Stimulated activated naive B cell treated with anti-CD40 and anti-IgM and Interleukin-4, amounts not matched to agents 10 μg/mL and 1 μg/mL and 100 μg/mL, for 72 hours (primary cell): ENCODE results near the gene SNX8.
"Not testable (repeated sequence)": the region's sequence is repeated elsewhere in the genome, so short reads cannot be mapped to it uniquely, and the experiment has no call there.

Experiments used
- ATAC-seq, 2 donors: fragments of 150-1000 bp; cut with Tn5 transposase; replicated peaks; 2 replicates each; pipeline ENCODE4 v1.10.0; 2021; ENCODE audit warnings: moderate library complexity in 1 of 2
- DNase-seq: peaks from one replicate; pipeline ENCODE4 v3.0.0; 2021
- H3K27ac Mint-ChIP-seq: one replicate; pipeline ENCODE4 v1.8.0; 2022; ENCODE audit warnings: mild to moderate bottlenecking, mixed read lengths
- H3K27me3 Mint-ChIP-seq, 2 donors: one replicate each; pipeline ENCODE4 v1.8.0; 2022; ENCODE audit warnings: mixed read lengths in 2 of 2
- H3K36me3 Mint-ChIP-seq, 2 donors: one replicate each; pipeline ENCODE4 v1.8.0; 2022; ENCODE audit warnings: mixed read lengths in 2 of 2, mild to moderate bottlenecking in 1 of 2
- H3K4me1 Mint-ChIP-seq, 2 donors: one replicate each; pipeline ENCODE4 v1.8.0; 2022; ENCODE audit warnings: mixed read lengths in 2 of 2, mild to moderate bottlenecking in 1 of 2
- H3K4me3 Mint-ChIP-seq, 2 donors: one replicate each; pipeline ENCODE4 v1.8.0; 2022; ENCODE audit warnings: mild to moderate bottlenecking in 2 of 2, mixed read lengths in 2 of 2, moderate library complexity in 1 of 2
- H3K9me3 Mint-ChIP-seq, 2 donors: one replicate each; pipeline ENCODE4 v1.8.0; 2022; ENCODE audit warnings: mixed read lengths in 2 of 2, mild to moderate bottlenecking in 1 of 2

Gene SNX8

GRCh38 chr7:2313450-2314208, 612 bp downstream of the SNX8 start:
- DNase-seq (no peak), ATAC-seq (peak; percentile 3 to 5)
- Mint-ChIP-seq H3K27ac (peak overlapping the region; percentile 97), H3K27me3 (no peaks in the 10 kb centered on the region), H3K4me1 (peaks cover 17 to 38% of the 10 kb centered on the region in 2 donors), H3K9me3 (peaks cover 3% of the 10 kb centered on the region in 2 donors), H3K4me3 (no peak overlapping the region), H3K36me3 (peaks cover 44 to 45% of the 10 kb centered on the region in 2 donors)

GRCh38 chr7:2312267-2312929, 1.8 kb downstream of the SNX8 start:
- no peaks in the 10 kb centered on the region for H3K27me3 Mint-ChIP-seq
- H3K9me3 Mint-ChIP-seq: peaks cover 3% of the 10 kb centered on the region in 2 donors
- DNase-seq: no peak
- ATAC-seq: peak; percentile 12 to 17
- peak overlapping the region; percentile 97 for H3K27ac Mint-ChIP-seq
- no peak overlapping the region for H3K4me3 Mint-ChIP-seq
- H3K36me3 Mint-ChIP-seq: peaks cover 53 to 54% of the 10 kb centered on the region in 2 donors
- peaks cover 20 to 49% of the 10 kb centered on the region in 2 donors for H3K4me1 Mint-ChIP-seq

DNA sequence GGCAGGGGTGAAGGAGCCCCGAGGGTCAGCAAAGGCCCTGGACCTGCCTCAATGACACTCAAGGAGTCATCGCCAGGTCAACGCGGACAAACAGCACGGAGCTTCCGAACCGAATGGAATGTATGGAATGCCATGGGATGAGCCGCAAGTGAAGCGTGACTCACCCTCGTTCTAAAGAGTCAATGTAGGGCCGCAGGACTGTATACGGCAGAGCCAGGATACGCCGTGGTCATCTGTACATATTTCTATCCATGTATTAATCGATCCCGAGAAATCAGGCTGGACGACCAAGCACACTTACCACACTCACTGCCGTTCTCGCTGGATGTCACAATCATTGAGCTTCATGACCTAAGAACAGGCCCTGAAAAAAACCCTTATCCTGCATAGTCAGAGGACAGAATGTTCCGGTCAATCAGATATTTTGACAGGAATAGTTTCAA, 4.3 kb downstream of the SNX8 start:
- Mint-ChIP-seq H3K9me3 (peaks cover 3% of the 10 kb centered on the region in 2 donors), H3K4me3 (peak overlapping the region in 1 of 2 donors; percentile 68), H3K27me3 (no peaks in the 10 kb centered on the region), H3K4me1 (peaks cover 30 to 71% of the 10 kb centered on the region in 2 donors), H3K27ac (peak overlapping the region; percentile 82), H3K36me3 (peaks cover 68 to 78% of the 10 kb centered on the region in 2 donors)
- ATAC-seq: no peak
- no peak for DNase-seq

- Mint-ChIP-seq H3K27me3 (no peaks in the 10 kb centered on the region), H3K9me3 (peaks cover 3% of the 10 kb centered on the region in 2 donors), H3K36me3 (peaks cover 71 to 83% of the 10 kb centered on the region in 2 donors), H3K27ac (peak overlapping the region; percentile 90), H3K4me3 (peak overlapping the region; percentile 84 to 85), H3K4me1 (peaks cover 35 to 78% of the 10 kb centered on the region in 2 donors)
- ATAC-seq (peak; percentile 84 to 87), DNase-seq (peak; percentile 78)
Observed at GRCh38 chr7:2307690-2308107, 6.5 kb downstream of the SNX8 start.

- Mint-ChIP-seq H3K4me1 (peaks cover 31 to 78% of the 10 kb centered on the region in 2 donors), H3K27me3 (no peaks in the 10 kb centered on the region), H3K4me3 (peak overlapping the region; percentile 84 to 85), H3K9me3 (no peaks in the 10 kb centered on the region), H3K36me3 (peaks cover 71 to 83% of the 10 kb centered on the region in 2 donors), H3K27ac (peak overlapping the region; percentile 90)
- no peak for DNase-seq
- no peak for ATAC-seq
Observed at GRCh38 chr7:2306688-2307087, 7.6 kb downstream of the SNX8 start.

DNA sequence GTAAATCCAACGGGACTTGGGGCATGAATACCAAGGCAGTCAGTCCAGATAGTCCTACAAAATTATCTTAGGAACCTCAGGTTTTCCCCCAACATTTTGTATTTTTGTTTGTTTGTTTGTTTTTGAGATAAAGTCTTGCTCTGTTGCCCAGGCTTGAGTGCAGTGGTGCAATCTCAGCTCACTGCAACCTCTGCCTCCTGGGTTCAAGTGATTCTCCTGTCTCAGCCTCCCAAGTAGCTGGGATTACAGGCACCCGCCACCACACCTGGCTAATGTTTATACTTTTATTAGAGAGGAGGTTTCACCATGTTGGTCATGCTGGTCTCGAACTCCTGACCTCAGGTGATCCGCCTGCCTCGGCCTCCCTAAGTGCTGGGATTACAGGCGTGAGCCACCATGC, 9.0 kb downstream of the SNX8 start:
- H3K9me3 Mint-ChIP-seq, ATAC-seq, DNase-seq, H3K27me3 Mint-ChIP-seq: not testable (repeated sequence)
- Mint-ChIP-seq H3K36me3 (peaks cover 67 to 83% of the 10 kb centered on the region in 2 donors), H3K4me3 (peak overlapping the region; percentile 84 to 85), H3K27ac (peak overlapping the region; percentile 95), H3K4me1 (peaks cover 41 to 80% of the 10 kb centered on the region in 2 donors)

- ATAC-seq, DNase-seq, H3K27me3 Mint-ChIP-seq, H3K9me3 Mint-ChIP-seq: not testable (repeated sequence)
- Mint-ChIP-seq H3K36me3 (peaks cover 59 to 82% of the 10 kb centered on the region in 2 donors), H3K4me3 (peak overlapping the region; percentile 63 to 75), H3K27ac (peak overlapping the region; percentile 62), H3K4me1 (peaks cover 53 to 83% of the 10 kb centered on the region in 2 donors)
Observed at GRCh38 chr7:2303520-2303919, 10.7 kb downstream of the SNX8 start.

- H3K36me3 Mint-ChIP-seq: peaks cover 61 to 84% of the 10 kb centered on the region in 2 donors
- H3K4me1 Mint-ChIP-seq: peaks cover 52 to 85% of the 10 kb centered on the region in 2 donors
- not testable (repeated sequence) for H3K9me3 Mint-ChIP-seq, H3K27me3 Mint-ChIP-seq, ATAC-seq, DNase-seq
- H3K27ac Mint-ChIP-seq: peak overlapping the region; percentile 98
- H3K4me3 Mint-ChIP-seq: peak overlapping the region in 1 of 2 donors; percentile 75
Observed at GRCh38 chr7:2302743-2303397, 11.4 kb downstream of the SNX8 start.

DNA sequence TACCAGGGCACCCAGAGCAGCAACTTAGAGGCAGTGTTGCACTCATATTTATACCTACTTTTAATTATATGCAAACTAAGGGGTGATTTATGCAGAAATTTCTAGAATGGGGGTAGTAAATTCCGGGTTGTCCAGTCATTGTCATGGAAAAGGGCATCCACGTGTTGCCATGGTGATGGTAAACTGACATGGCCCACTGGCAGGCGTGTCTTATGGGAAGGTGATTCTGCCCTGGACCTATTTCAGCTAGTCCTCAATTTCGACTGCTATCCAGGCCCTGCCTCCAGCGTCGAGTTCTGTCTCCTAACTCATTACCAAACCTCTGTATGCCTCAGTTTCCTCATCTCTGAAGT, 12.8 kb downstream of the SNX8 start:
- H3K4me3 Mint-ChIP-seq: peak overlapping the region; percentile 75 to 76
- ATAC-seq (no peak), DNase-seq (no peak)
- H3K4me1 Mint-ChIP-seq: peaks cover 52 to 83% of the 10 kb centered on the region in 2 donors
- no peaks in the 10 kb centered on the region for H3K27me3 Mint-ChIP-seq
- peak overlapping the region; percentile 98 for H3K27ac Mint-ChIP-seq
- peaks cover 63 to 82% of the 10 kb centered on the region in 2 donors for H3K36me3 Mint-ChIP-seq
- no peaks in the 10 kb centered on the region for H3K9me3 Mint-ChIP-seq

DNA sequence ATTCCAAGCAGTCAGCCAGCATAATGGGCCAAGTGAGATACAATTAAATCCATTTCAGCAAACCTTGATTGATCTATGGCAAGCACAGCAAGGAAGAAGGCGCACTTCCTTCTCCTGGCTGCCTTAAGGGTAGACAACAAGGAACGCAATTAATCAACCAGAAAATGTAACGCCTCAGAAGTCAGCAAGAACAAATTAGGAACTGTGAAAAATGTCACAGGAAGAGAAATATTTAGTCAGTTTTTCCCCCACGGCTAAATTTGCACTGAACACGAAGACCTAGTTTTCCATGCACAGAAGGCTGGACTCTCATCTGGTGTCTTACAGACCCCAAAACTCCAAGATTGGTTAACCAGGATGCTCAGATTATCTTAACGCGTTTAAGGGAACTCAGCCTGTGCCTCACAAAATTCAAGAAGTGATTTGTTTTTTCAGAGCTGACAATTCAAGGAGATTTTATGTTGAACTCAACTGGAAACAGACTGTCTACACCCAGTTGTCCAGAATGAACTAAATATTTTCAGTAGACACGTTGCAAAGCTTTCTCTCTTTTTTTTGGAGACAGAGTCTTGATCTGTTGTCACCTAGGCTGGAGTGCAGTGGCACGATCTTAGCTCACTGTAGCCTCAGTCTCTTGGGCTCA, 14.2 kb downstream of the SNX8 start:
- Mint-ChIP-seq H3K4me1 (peaks cover 56 to 83% of the 10 kb centered on the region in 2 donors), H3K9me3 (no peaks in the 10 kb centered on the region), H3K27me3 (no peaks in the 10 kb centered on the region), H3K4me3 (peak overlapping the region; percentile 75 to 76), H3K27ac (peak overlapping the region; percentile 98), H3K36me3 (peaks cover 65 to 79% of the 10 kb centered on the region in 2 donors)
- ATAC-seq (peak; percentile 58 to 61), DNase-seq (peak; percentile 44)

- Mint-ChIP-seq H3K4me3 (peak overlapping the region; percentile 75 to 76), H3K9me3 (no peaks in the 10 kb centered on the region), H3K36me3 (peaks cover 59 to 75% of the 10 kb centered on the region in 2 donors), H3K27me3 (no peaks in the 10 kb centered on the region), H3K4me1 (peaks cover 56 to 81% of the 10 kb centered on the region in 2 donors), H3K27ac (peak overlapping the region; percentile 98)
- peak; percentile 82 to 83 for ATAC-seq
- peak; percentile 87 for DNase-seq
Observed at GRCh38 chr7:2299131-2299829, 15.0 kb downstream of the SNX8 start.

GRCh38 chr7:2296832-2297231, 17.4 kb downstream of the SNX8 start:
- peak overlapping the region; percentile 89 for H3K27ac Mint-ChIP-seq
- DNase-seq: no peak
- peak in 1 of 2 donors; percentile 8 for ATAC-seq
- peaks cover 51 to 76% of the 10 kb centered on the region in 2 donors for H3K4me1 Mint-ChIP-seq
- peak overlapping the region; percentile 41 to 57 for H3K4me3 Mint-ChIP-seq
- H3K9me3 Mint-ChIP-seq: no peaks in the 10 kb centered on the region
- H3K36me3 Mint-ChIP-seq: peaks cover 51 to 74% of the 10 kb centered on the region in 2 donors
- no peaks in the 10 kb centered on the region for H3K27me3 Mint-ChIP-seq

DNA sequence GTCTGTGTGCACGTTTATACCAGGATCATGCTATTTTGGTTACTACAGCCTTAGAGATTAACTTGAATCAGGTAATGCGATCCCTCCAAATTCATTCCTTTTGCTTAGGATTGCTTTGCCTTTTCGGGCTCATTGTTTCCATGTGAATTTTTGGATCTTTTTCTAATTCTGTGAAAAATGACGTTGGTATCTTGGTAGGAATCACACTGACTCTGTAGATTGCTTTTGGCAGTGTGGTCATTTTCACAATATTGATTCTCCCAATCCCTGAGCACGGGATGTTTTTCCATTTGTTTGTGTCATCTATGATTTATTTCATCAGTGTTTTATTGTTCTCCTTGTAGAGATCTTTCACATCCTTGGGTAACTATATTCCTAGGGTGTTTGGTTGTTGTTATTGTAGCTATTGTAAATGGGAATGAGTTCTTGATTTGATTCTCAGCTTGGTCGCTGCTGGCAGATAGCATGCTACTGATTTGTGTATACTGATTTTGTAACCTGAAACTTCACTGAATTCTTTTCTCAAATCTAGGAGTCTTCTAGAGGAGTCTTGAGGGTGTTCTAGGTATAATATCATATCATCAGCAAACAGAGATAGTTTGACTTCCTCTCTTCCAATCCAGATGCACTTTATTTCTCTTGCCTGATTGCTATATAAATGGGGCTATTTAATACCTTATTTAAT, 18.2 kb downstream of the SNX8 start:
- Mint-ChIP-seq H3K9me3 (peaks cover 0 to 2% of the 10 kb centered on the region in 2 donors), H3K36me3 (peaks cover 47 to 71% of the 10 kb centered on the region in 2 donors), H3K27me3 (no peaks in the 10 kb centered on the region), H3K4me1 (peaks cover 48 to 74% of the 10 kb centered on the region in 2 donors), H3K27ac (peak overlapping the region; percentile 89), H3K4me3 (peak overlapping the region; percentile 23 to 57)
- no peak for ATAC-seq
- no peak for DNase-seq
